LNCaP clone FGC (cell line): ENCODE data around the gene TAS1R3.

ENCODE experiments used
- DNase-seq: peaks from one replicate; pipeline ENCODE4 v3.0.0-alpha.2; 2011; ENCODE audit warnings: low read depth
- H3K4me3 ChIP-seq: 2 replicates; pipeline ENCODE4 v1.5.1; 2011; ENCODE audit warnings: mild to moderate bottlenecking, low read depth, low read length, control low read depth
- CTCF ChIP-seq: IDR thresholded peaks from 2 replicates; pipeline ENCODE4 v1.5.1; 2012; ENCODE audit warnings: mild to moderate bottlenecking; ENCODE audit not compliant: control insufficient read depth, insufficient read depth; ENCODE audit errors: extremely low read depth

Gene TAS1R3

DNA sequence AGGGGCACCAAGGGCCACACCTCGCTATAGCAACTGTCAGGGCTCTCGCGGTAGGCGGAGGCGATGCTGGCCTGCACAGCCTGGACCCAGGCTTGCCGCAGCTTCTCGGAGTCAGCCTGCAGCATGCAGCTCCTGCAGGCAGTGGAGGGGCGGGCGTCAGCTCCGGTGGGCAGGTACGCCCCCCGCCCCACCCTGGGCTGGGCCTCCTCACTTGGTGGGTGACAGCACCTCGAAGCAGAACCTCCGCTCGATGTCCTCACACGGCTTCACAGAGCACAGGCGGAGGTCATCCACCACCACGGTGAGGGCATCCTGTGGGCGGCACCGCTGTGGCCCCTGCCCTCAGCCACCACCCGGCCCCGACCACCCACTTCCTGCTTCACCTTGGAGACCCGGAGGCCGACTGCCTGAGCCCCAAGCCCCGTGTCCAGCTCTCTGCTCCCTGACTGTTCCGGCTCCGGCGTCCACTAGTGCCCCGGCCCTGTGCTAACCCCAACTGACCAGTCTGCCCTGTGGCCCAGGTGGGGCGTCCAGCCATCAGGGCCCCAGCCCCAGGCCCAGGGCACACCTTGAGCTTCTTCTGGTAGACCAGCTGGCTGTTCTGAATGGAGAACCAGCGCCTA, 33.2 kb upstream of the TAS1R3 start:
- no peak for TF ChIP-seq CTCF
- H3K4me3 ChIP-seq: no peak overlapping the region
- no peak for DNase-seq

GRCh38 chr1:1298861-1299685, 32.0 kb upstream of the TAS1R3 start:
- H3K4me3 ChIP-seq: no peak overlapping the region
- DNase-seq: no peak
- TF ChIP-seq CTCF: no peak

GRCh38 chr1:1299686-1300351, 31.3 kb upstream of the TAS1R3 start:
- DNase-seq: no peak
- 0 out of 2 replicates have a peak, but pooled peaks have one; percentile 11 for TF ChIP-seq CTCF
- H3K4me3 ChIP-seq: no peak overlapping the region

GRCh38 chr1:1300352-1300739, 30.7 kb upstream of the TAS1R3 start:
- no peak for DNase-seq
- TF ChIP-seq CTCF: no peak
- H3K4me3 ChIP-seq: no peak overlapping the region

DNA sequence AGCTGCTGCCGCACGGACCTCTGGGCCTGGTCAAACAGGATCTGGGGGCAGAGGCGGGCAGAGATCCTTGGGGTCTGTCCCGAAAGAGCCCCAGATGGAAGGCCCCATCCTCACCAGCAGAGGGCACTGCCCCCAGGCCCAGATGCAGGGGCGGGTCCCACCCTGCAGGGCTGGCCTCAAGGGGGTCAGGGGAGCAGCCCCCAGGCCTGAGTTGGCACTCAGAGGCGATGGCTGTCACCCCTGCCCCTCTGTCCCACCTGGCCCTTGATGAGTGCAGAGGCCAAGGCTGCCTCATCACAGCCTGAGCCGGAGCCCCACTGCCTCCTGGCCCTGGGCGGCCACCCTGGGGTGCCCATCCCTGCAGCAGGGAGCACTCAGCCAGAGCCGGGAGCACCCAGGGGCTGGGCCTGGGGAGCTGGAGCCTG, 29.1 kb upstream of the TAS1R3 start:
- H3K4me3 ChIP-seq: no peak overlapping the region
- TF ChIP-seq CTCF: peak; percentile 42
- no peak for DNase-seq

DNA sequence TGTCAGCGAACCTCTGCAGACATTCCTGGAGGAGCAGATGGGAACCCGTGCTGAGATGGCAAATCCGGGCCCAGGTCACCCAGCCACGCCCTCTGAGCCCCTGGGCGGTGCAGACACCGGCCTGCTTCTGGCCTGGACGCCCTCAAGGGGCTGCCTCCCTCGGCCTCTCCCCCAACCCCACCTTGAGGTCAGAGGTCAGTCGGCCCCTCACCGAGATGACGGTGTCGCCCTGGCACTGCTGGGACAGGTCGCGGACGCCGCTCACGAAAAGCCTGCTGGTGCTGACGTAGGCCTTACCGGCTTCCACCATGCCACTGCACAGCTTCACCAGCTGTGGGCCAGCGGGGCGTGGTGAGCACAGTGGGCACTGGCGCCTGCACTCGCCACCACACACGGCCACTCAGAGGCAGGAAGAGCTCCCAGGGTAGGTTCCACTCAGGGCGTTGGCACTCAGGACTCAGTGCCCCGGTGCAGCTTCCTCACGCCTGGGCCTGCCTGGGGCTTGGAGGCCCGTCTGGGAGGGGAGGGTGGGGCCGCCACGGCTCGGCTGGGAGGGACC, 28.1 kb upstream of the TAS1R3 start:
- DNase-seq: no peak
- TF ChIP-seq CTCF: no peak
- H3K4me3 ChIP-seq: no peak overlapping the region
